Smooth muscle cell of trachea (primary cell): ENCODE results near the gene PPP1R17. TPM values are rescaled to one million over a fixed set of nuclear protein-coding genes. Genes with fewer than 3 reads are reported as not detected.

Experiments
- total RNA-seq: library from RNA; depleted of rRNA; stranded (reverse); fragments of >200 nt; gene quantifications from 2 replicates; pipeline ENCODE4 v1.2.1, GENCODE V29; 2014

PPP1R17 gene
- not detected in 2 replicates for total RNA-seq

DNA sequence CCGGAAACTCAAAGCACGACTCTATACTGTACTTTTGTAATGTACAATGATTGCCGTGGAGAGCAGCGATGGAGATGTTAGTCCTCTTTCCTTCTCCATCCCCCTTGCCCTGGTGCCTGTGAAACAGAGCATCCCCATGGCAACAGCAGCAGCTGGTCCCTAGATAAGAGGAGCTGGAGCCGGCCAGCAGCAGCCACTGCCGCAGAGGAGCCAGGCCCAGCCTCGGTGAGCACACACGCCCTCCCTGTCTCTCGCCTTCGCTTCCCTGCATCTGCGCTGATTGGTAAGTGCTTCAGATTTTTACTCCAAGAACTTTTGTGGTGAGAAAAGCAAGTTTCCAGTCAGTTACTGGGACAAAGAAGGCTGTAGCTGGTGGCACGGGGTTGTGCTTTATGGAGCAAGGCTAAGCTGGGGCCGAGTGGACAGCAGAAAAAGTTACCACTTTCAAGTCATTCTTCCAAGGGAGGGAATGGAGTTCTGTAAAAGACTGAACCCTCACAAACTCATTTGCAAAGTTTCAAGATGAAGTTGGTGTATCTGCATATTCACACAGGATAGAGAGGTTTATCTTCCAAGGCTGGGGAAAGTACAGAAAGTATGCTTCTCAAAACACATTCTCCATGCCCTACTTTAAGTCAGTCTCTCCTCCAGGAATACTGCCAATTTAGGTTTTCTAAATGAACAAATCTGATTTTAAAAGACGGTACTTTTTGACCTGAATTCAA, at the start of gene PPP1R17:
Gene PPP1R17 (plus strand): TSS at position 192 of the 725 bp plus-strand sequence. CDS start 5,227 bp downstream, outside the sequence.

Other genes with a start within 250 kb of the PPP1R17 start
- gene ITPRID1, start 173.1 kb upstream of the PPP1R17 start, total RNA-seq: not detected in 2 replicates